Stimulated activated CD4-positive, alpha-beta T cell treated with anti-CD3 and anti-CD28 coated beads, Interleukin-4, amount 100 ng/mL, for 1 hour (primary cell): ENCODE results near the gene ANXA3.
"Not testable (repeated sequence)": the region's sequence is repeated elsewhere in the genome, so short reads cannot be mapped to it uniquely, and the experiment has no call there.

Experiments used
- DNase-seq: peaks from one replicate; pipeline ENCODE4 v3.0.0-alpha.2; 2020

Gene ANXA3

GRCh38 chr4:78581618-78582017 lies 30.0 kb downstream of the ANXA3 start:
- no peak for DNase-seq

GRCh38 chr4:78584863-78585547 lies 33.4 kb downstream of the ANXA3 start:
- no peak for DNase-seq

DNA sequence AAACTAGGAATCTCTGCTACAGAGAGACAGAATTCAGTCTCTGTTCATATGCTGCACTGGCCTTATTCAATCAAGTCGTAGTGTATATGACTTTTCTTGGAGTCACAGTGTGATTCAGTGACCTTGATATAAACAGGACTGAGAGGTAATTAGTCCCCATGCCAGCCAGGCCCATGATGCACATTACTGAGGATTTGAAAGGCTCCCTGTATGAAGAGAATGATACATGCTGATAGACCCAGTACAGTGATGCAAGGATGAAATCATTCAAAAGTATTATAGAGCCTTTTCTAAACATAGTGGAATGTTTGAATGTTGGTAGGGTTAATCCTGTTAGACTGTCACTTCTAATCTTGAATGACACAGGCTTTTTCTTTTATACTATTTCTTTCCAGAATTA lies 34.1 kb downstream of the ANXA3 start:
- DNase-seq: no peak

DNA sequence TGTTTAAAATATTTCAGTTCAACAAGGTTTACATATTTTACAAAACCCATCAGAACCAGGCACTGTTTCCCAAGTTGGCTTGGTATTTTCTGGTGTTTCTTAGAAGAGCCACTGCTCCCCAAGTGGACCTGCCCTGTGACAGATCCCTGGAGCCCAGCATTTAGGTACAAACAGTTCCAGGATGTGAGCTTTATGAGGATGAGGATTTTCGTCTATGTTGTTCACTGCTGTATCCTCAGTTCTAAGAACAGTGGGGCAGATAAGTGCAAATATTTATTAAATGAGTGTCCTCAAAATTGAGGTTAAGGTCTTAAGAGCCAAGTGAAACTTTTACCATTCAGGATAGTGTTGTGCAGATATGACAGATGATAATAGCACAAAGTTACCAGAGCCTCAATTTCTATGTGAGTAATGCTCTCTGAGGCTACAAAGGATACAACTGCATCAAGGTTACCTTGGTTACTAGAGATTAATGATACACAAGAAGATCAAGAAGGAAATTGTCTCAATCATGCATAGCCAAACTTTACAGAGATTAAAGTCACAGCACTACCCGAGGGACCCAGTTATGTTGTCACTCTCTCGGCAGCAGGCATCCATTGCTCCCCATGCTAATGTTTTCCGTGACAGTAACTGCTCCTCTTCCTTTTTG lies 37.5 kb downstream of the ANXA3 start:
- no peak for DNase-seq

GRCh38 chr4:78591404-78591803 lies 39.8 kb downstream of the ANXA3 start:
- no peak for DNase-seq

- no peak for DNase-seq
Measured at GRCh38 chr4:78592088-78592783, 40.7 kb downstream of the ANXA3 start.

- DNase-seq: no peak
Measured at GRCh38 chr4:78596111-78596742, 44.7 kb downstream of the ANXA3 start.

GRCh38 chr4:78598431-78598830 lies 46.9 kb downstream of the ANXA3 start:
- not testable (repeated sequence) for DNase-seq

- no peak for DNase-seq
Measured at GRCh38 chr4:78599147-78599546, 47.6 kb downstream of the ANXA3 start.

DNA sequence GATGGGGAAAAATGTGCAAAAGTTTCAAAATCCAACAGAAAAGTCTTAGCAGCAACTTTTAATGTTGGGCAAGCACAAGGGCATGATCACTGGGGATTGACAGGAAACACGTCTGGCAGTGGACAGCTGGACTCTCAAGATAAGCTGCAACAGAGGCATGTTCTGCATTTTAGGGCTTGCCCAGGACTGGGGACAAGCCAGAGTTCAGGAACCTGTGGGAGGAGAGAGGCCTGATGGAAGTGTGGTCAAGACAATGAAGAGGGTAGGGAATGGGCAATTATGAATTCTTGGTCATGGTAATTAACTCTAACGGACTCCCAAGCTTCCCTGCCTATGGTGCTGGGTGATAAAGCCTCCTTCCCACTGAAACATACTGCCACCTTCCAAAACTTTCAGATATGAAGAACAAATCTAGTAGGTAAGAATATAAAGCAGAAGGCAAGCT lies 48.4 kb downstream of the ANXA3 start:
- DNase-seq: no peak

- DNase-seq: no peak
Measured at GRCh38 chr4:78601013-78601412, 49.4 kb downstream of the ANXA3 start.

- DNase-seq: no peak
Measured at GRCh38 chr4:78602334-78602733, 50.8 kb downstream of the ANXA3 start.

DNA sequence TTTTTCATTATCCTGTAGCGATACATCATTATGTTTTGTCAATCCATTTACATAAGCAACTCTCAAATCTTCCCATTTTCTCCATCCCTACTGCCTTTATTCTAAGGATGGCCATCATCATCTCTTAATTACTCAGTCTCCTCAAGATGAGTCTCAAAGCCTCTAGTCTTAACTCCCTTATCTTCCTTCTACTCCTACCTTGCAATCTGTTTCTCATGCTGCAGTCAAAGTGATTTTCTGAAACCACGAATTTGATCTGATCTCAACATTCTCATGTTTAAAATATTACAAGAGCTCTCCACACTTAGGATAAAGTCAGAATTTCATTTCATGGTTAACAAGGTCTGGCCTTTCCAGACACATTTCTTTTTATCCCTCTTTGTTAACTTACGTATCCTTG lies 51.8 kb downstream of the ANXA3 start:
- DNase-seq: no peak

DNA sequence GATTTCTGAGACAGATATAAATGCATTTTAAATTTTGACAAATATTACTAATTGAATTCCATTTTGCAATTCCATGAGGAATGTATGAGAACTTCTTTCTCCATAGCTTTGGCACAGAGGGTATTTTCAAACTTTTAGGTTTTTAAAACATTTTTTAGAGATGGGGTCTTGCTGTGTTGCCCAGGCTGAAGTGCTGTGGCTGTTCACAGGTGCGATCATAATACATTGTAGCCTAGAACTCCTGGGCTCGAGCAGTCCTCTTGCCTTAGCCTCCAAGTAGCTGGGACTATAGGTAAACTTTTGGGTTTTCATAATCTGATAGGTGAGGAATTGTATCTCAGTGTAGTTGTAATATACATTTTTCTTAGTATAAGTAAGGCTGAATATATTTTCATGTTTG lies 53.4 kb downstream of the ANXA3 start:
- DNase-seq: no peak

GRCh38 chr4:78606035-78606434 lies 54.5 kb downstream of the ANXA3 start:
- DNase-seq: no peak

DNA sequence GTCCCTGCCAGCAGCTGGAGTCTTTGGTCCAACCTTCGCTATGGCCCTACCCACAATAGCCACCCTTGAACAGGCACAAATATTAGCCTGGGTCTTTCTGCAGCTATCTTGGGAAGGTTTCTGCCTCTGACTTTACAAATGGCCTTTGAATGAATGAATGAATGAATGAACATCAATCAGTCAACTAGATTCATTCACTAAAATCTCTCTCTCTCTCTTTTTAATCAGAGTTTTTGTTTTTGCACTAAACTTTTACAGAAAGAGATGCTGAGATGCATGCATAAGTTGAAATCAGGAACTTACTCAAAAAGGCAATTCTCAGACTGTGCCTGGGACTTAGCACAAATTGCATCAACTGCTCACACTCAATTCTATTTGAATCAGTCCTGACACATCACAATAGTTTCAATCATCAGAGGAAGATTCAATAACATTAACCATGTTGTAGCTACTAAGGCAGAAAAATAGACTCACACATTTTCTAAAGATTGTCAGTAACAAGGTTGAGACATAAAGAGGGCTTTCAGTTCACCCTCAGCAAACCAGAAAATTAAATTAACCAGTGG lies 55.0 kb downstream of the ANXA3 start:
- DNase-seq: no peak

DNA sequence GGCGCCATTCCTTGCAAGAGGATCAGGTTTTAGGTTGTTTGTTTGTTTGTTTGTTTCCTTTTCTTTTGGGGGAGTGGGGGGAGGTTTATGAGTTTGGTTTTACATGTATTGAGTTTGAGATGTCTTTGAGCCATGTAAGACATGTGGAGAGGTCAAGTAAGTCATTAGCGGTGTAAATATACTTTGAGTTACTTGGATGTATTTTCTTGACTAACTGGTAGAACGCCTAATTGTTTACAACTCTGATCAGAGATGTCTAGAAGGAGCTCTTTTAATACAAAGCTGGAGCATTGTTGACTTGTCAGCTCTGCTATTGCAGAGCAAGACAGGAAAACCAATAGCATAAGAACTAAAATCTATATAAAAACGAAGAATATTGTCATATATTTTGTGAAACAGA lies 57.1 kb downstream of the ANXA3 start:
- DNase-seq: no peak

- no peak for DNase-seq
Measured at GRCh38 chr4:78609580-78609979, 58.0 kb downstream of the ANXA3 start.

DNA sequence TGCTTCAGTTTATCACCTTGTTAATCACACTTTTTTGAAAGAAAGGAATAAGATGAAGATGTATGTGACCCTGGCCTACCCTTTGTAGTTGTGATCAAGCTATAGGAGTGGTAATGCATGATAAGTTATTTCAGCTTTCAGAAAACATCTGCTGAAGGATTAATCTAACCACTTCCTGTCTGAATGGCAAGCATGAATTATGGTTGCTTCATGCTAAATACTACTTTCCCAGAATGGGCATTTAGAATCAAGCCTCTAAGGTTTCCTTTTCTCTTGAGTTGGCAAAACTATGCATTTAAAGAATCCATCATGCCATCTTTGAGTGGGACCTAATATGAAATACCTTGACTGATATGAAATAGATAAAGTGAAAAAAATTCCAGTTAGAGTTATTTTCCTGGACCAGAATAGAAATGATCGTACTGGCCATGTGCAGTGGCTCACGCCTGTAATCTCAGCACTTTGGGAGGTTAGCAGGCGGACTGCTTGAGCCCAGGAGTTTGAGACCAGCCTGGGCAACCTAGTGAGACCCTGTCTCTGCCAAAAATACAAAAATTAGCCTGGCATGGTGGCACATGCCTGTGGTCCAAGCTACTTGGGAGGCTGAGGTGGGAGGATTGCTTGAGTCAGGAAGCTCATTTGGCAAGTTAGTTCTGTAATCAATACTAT lies 59.1 kb downstream of the ANXA3 start:
- no peak for DNase-seq

DNA sequence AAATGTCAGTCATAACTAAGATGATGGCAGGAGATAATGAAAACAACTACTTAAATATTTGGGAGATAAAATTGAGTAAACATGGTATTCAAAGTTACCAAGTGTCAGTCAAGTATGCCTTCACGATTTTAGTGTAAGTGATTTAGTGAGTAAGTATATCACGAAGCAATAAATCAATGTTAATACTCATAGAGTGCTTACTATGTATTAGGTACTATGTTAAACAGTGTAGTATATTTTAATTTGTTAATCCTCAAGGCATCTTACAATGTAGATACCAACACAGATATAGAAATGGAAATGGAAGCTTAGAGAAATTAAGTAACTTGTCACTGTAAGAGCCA lies 59.6 kb downstream of the ANXA3 start:
- no peak for DNase-seq

DNA sequence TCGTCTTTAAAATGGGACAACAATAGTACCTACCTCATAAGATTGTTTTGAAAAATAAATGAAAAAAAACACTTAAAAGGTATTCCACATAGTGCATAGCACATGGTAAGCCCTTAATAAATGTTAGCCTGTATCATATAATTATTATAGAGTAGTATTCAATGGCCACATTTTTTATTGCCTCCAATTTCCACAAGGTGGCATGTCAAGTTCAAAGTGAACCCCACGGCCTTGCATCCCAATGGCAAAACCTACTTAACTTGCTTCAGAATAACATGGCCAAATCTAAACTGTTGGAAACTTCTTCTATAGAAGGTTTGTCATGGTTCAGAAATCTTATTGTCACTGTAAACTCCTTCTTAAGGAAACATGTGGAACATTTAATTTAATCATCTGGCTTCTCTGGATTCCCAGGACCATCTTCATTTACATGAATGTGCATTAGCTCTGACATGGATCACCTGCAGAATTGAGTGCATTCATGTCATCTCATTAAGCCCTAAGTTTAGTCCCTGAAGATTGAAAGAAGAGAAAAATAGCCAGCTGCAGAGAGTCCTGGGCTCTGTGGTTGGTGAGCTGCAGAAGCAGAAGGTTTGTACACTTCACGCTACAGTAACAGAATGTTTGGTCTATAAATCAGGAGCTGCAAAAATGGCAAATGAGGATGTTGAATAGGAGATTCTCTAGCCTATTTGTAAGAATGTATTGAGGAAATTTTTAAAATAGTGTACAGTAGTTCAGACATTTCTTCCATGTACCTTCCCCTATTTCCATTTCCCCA lies 61.0 kb downstream of the ANXA3 start:
- DNase-seq: no peak
